Adrenal gland (tissue), 5 donors: ENCODE data around the gene MED13.

Source experiments
- POLR2A ChIP-seq, 2 donors: fragments of 450-650 bp; IDR thresholded peaks; one replicate each; pipeline ENCODE4 v1.6.1; 2017; ENCODE audit warnings: antibody characterized with exemption in 2 of 2, mild to moderate bottlenecking in 2 of 2, moderate library complexity in 1 of 2
- TF ChIP-seq, protein P1 (sequence below), 6 experiments: fragments of 450-650 bp in 4 of 6; fragments of 200-600 bp in 2 of 6; sonication (generic) in 1 of 6; IDR thresholded peaks; 1 replicate in 5 of 6; 2 replicates in 1 of 6; pipeline versions ENCODE4 v1.5.1 to v1.8.0; 2016 to 2021; ENCODE audit warnings: antibody characterized with exemption in 6 of 6, mild to moderate bottlenecking in 2 of 6, moderate library complexity in 1 of 6
- donor health status: DM: no; HTN: no; CAD: no.

GRCh38 chr17:61895391-61895790 is 169.7 kb downstream of the MED13 start:
- TF ChIP-seq, protein P1, sequence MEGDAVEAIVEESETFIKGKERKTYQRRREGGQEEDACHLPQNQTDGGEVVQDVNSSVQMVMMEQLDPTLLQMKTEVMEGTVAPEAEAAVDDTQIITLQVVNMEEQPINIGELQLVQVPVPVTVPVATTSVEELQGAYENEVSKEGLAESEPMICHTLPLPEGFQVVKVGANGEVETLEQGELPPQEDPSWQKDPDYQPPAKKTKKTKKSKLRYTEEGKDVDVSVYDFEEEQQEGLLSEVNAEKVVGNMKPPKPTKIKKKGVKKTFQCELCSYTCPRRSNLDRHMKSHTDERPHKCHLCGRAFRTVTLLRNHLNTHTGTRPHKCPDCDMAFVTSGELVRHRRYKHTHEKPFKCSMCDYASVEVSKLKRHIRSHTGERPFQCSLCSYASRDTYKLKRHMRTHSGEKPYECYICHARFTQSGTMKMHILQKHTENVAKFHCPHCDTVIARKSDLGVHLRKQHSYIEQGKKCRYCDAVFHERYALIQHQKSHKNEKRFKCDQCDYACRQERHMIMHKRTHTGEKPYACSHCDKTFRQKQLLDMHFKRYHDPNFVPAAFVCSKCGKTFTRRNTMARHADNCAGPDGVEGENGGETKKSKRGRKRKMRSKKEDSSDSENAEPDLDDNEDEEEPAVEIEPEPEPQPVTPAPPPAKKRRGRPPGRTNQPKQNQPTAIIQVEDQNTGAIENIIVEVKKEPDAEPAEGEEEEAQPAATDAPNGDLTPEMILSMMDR (IDR thresholded peaks at IDR 0.05), result no peak
- TF ChIP-seq POLR2A (IDR thresholded peaks at IDR 0.05), result no peak
